HG03575 (cell line): ENCODE results near the gene PODXL2.

ENCODE experiments used
- ATAC-seq: cut with Tn5 transposase; IDR thresholded peaks from one replicate; pipeline ENCODE4 v1.9.1; 2021; ENCODE audit not compliant: unreplicated experiment, insufficient number of reproducible peaks, low FRiP score; ENCODE audit errors: extremely low read depth

The PODXL2 gene

GRCh38 chr3:127714125-127714571, 85.2 kb downstream of the PODXL2 start:
- no peak for ATAC-seq

DNA sequence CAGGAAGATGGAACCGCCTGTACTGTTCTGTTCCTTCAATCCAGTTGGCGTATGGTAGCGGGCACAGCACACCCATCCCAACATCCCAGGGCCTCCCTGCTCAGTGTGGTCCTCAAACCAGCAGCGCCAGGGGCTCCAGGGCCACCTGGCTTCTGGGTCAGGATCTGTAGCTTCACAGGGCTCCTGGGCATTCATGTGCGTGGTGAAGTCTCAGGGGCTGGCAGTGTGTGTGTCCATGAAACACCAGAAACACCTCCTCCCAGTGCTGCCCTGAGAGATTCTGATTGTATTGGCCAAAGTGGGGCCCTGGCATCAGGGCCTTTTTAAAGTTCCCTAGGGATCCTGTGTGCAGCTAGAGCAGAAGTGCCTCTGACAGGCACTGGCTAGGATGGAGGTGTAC, 85.9 kb downstream of the PODXL2 start:
- ATAC-seq, result no peak

DNA sequence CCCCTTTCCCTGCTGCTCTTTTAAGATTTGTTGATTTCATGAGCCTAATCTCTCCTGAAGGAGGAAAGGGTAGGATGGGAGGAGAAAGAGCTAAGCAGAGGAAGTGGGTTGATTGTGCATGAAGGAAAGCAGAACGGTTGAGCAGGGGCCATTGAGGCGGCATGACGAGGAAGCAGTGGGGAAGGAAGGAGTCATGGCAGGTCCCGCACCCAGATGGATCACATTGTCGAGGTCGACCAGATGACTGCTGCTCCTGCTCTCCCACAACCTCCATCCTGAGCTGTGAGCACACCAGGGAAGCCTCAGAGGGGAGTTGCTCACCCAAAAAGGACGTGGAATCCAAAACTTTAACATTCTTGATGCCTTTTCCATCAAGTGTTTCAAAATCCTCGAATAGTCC, 86.5 kb downstream of the PODXL2 start:
- no peak for ATAC-seq

DNA sequence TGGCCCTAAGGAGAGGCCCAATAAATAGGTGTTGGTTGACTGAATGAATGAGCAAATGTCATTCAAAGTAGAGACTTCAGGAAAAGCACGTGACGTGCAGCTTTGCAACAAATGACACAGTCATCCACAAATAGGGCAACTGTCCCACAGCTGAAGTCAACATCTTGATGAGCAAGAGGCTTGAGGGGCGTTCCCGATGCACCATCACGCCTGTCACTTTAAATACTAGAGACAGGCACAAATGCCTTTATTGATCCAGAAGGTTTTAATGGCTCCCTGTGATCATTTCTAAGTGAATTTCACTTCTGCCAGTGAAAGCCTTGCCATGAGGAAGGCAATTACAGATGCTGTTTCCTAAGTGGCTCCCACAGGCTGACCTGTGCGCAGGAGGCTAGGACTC, 87.4 kb downstream of the PODXL2 start:
- ATAC-seq, result no peak

DNA sequence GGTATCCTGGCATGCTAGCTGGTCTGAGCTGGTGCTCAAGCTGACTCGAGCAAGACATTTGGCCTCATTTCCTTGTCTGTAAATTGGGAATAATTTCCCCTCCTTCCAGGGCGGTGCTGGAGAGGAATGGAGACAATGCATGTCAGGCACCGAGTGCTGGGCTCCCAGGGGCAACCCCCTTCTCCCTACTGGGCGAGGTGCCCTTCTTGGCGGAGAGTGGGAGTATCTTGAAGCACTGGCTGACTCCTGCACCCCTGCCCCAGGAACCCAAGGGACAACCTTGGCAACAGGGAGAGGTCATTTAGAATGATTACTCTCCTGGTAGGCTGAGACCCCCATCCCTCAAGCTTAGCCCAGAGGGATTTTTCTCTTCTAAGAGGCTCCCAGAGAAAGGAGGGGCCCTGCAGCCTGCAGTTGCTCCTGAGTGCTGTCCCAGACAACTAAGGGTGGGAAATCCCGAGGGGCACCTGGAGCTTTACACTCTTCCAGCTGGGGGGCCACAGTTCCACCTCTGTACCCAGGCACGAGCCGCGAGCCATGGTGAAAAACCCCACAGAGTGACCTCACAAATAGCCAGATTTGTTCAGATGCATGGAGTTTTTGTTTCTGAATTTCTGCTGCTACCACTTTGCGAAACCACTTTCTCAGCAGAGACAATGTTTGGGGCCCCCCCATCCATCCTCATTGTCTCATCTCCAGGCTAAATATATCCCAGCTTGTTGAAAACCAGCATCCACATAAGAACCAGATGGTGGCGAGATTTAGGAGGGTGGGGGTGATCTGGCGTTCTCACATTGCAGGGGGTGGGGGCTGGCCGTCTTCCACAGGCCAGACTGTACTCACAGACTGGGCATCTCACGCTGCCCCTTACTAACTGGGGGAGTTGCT, 88.6 kb downstream of the PODXL2 start:
- ATAC-seq, result no peak

DNA sequence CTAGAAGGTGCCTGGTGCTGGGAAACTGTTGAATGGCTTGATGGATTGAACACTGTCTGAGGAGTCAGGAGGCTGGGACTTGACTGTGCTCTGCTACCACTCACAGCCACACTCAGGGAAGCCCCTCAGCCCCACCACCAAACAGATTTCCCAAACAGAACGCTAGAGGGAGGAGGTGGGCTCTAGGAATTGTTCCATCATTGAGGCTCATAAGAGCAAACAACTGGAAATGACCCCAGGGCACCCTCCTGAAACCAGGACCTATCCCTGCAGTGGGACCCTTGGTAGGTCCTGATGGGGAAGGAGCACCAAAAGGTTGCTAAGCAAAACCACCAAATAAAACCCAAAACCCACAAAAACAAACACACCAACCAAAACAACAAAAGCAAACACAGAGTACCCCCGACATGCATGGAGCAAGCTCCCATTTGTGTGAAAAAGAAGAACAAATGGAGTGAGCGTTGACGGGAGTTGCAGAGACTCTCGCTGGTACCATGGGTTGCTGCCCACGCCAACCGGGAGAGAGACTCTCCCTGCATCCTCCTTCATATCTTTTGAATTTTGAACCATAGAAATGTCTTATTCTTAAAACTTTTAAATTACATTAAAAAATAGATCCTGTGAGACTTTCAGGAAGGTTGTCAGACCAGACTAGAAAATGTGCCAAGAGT, 89.4 kb downstream of the PODXL2 start:
- no peak for ATAC-seq

- ATAC-seq, result no peak
These were observed 89.9 kb downstream of the PODXL2 start for GRCh38 chr3:127718916-127719290.

GRCh38 chr3:127719369-127719768, 90.4 kb downstream of the PODXL2 start:
- ATAC-seq, result no peak

DNA sequence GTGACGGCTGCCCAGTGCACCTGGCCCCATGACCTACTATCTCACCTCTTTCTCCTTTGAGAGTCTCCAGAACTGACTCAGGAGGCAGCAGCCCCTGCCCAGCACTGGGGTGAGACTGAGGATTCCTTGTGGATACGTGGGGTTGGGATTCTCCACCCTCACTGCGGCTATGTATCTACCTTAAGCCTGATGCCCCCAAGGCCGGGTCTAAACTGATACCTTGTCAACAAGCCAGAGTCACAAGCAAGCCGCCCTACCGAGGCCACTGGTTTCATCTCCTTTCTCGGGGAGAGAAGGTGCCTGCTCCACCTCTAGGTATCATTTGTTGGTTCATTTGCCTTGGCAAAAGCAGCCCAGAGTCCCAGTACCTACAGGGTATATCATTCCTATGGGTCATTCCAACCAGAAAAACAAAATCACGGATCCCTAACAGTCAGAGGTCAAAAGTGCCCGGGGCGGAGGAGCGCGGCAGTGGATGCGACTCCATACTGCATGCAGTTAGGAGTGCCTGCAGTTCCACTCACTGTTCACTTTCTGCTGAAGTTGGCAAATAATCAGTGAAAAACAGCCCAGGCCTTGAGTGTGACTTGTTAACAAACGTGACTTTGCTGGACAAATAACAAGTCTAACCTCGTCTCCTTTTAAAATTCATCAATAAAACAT, 91.3 kb downstream of the PODXL2 start:
- no peak for ATAC-seq

DNA sequence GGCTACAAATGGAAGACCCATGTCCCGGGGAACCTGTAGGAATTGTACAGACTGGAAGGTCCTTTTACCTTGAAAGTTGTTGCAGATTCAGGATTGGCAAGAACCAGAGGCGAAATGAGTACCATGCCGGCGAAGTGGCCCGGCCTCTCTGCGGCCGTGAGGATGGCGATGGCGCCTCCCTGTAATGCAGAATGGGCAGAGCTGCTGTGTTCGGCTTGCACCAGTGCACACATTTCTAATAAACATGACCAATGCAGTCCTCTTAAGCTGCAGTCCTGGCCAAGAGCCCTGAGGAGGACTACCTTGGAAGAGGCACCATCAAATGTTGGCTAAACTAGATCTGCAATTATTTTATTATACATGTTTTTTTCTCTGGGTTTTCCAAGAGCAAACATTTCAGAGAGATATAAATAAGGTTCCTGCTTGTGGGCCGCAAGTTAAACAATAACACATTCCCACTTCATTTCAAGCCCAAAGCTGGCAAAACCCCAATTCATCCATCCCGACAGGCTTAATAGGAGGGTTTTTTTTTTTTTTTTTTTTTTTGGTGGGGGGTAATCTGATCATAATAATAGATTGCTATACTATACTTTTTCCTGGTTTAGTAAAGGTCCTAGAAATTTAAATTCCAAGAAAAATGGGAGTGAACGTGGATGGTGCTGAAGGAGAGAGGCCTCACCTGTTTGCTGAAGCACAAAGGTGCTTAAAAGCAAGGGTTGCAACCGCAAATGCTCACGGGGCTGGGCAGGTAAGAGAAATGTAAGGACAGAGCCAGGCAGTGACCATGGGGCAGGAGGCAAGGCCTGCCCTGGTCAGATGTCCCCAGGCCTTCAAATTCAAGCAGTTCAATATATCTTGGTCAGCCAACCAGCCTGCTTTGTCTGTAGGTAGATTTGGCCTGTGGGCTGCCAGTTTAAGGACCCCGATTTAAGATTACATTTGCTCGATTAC, 92.3 kb downstream of the PODXL2 start:
- ATAC-seq, result no peak

GRCh38 chr3:127722091-127722784, 93.3 kb downstream of the PODXL2 start:
- ATAC-seq, result no peak
